Lower lobe of right lung (tissue), 2 donors: ENCODE measurements around the gene FARP2. TPM values are rescaled to one million over a fixed set of nuclear protein-coding genes. Genes with fewer than 3 reads are reported as not detected.

Source experiments
- ATAC-seq, 2 donors: fragments of 200-7000 bp; cut with Tn5 transposase; one replicate each; pipeline ENCODE4 v1.9.1; 2020 to 2022; ENCODE audit warnings: mild to moderate bottlenecking in 2 of 2, moderate library complexity in 2 of 2
- DNase-seq: peaks from one replicate; pipeline ENCODE4 v3.0.0-alpha.2; 2020
- H3K27ac ChIP-seq: fragments of 200-600 bp; one replicate; pipeline ENCODE4 v1.8.0; 2022
- H3K27me3 ChIP-seq: fragments of 200-600 bp; one replicate; pipeline ENCODE4 v1.8.0; 2022; ENCODE audit warnings: low read depth
- H3K36me3 ChIP-seq: fragments of 200-600 bp; one replicate; pipeline ENCODE4 v1.8.0; 2022; ENCODE audit warnings: mild to moderate bottlenecking
- H3K4me1 ChIP-seq: fragments of 200-600 bp; one replicate; pipeline ENCODE4 v1.8.0; 2022
- H3K4me3 ChIP-seq: fragments of 200-600 bp; one replicate; pipeline ENCODE4 v1.8.0; 2022; ENCODE audit warnings: mild to moderate bottlenecking
- H3K9me3 ChIP-seq: fragments of 200-600 bp; one replicate; pipeline ENCODE4 v1.8.0; 2022
- intact Hi-C: fragments of 100-400 bp; cut with DNase I; formaldehyde crosslinking; loops from one replicate; pipeline ENCODE4 v1.11.0; 2022
- total RNA-seq: library from RNA; stranded (reverse); fragmentation: NEBNext Ultra II Directional; extraction: Animal tissue kit (Norgen Biotek cat#: 25700); gene quantifications from one replicate; pipeline ENCODE4 v1.2.1, GENCODE V29; 2021
- TF ChIP-seq, protein P1 (sequence below): fragments of 200-600 bp; IDR thresholded peaks from one replicate; pipeline ENCODE4 v1.8.0; 2022; ENCODE audit warnings: antibody characterized with exemption, mild to moderate bottlenecking
- donor health status: DM: no; HTN: yes; CAD: no; lungs with severe emphysema.

The FARP2 gene
- total RNA-seq, 1 donor from 2014 or later = 42.4 TPM

DNA sequence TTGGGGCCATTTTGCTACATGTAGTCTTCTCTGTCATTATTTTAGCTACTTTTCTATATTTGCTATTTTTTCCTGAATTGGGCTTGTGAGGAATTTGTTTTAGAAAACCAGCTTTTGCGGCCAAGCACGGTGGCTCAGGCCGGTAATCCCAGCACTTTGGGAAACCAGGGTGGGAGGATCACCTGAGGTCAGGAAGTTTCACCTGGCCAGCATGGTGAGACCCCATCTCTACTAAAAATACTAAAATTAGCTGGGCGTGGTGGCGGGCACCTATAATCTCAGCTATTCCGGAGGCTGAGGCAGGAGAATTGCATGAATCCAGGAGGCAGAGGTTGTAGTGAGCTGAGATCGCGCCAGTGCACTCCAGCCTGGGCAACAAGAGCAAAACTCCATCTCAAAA is 35.7 kb upstream of the FARP2 start:
- DNase-seq (no peak), ATAC-seq (no peak)

DNA sequence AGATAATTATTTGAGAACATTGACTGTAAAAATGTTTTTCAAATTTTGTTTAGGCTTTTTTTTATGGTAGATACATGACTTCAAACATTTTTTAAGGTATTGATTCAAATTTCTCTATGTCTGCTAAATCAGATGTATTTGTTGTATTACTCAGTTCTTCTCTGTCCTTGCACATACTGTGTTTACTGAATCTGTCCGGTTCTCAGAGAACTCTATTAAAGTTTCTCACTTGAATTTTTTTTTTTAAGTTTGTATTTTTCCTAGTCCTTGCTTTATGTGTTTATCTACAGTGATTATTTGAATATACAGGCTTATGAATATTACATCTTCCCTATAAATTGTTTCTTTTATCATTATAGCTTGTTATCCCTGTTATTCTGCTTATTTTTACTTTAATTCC is 35.1 kb upstream of the FARP2 start:
- intact Hi-C loops = no loop called here
- no peak overlapping the region for H3K27ac ChIP-seq
- H3K27me3 ChIP-seq = no peaks in the 10 kb centered on the region
- H3K4me3 ChIP-seq = no peak overlapping the region
- H3K36me3 ChIP-seq = peaks cover 17% of the 10 kb centered on the region
- no peaks in the 10 kb centered on the region for H3K9me3 ChIP-seq
- peaks cover 80% of the 10 kb centered on the region for H3K4me1 ChIP-seq
- DNase-seq (no peak), ATAC-seq (no peak)
- TF ChIP-seq, protein P1, sequence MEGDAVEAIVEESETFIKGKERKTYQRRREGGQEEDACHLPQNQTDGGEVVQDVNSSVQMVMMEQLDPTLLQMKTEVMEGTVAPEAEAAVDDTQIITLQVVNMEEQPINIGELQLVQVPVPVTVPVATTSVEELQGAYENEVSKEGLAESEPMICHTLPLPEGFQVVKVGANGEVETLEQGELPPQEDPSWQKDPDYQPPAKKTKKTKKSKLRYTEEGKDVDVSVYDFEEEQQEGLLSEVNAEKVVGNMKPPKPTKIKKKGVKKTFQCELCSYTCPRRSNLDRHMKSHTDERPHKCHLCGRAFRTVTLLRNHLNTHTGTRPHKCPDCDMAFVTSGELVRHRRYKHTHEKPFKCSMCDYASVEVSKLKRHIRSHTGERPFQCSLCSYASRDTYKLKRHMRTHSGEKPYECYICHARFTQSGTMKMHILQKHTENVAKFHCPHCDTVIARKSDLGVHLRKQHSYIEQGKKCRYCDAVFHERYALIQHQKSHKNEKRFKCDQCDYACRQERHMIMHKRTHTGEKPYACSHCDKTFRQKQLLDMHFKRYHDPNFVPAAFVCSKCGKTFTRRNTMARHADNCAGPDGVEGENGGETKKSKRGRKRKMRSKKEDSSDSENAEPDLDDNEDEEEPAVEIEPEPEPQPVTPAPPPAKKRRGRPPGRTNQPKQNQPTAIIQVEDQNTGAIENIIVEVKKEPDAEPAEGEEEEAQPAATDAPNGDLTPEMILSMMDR = no peak

More for the DNA sequence above, 35.7 kb upstream of the FARP2 start:
- Histone ChIP-seq H3K4me3 (no peak overlapping the region), H3K27me3 (no peaks in the 10 kb centered on the region), H3K36me3 (peaks cover 10% of the 10 kb centered on the region), H3K27ac (no peak overlapping the region), H3K4me1 (peaks cover 78% of the 10 kb centered on the region), H3K9me3 (no peaks in the 10 kb centered on the region)
- intact Hi-C loops = no loop called here
- TF ChIP-seq, protein P1 = no peak

DNA sequence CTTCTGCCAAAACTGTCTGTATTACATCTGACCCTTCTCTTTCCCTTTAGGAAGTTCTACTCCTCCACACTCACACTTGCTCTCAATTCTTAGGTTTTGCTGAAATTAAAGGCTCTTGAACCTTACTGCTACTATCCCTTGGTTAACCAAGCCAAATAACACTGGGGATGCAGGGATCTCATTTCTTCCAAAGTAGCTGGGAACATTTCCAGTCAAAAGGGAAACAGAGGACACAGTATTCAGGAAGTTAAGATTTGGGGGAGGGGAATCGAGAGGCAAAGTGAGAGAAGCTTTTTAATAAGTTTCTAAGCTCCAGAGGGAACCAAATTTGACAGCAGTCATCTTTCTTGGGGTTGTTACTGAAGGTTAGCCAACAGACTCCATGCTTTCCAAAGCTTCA is 34.2 kb upstream of the FARP2 start:
- Histone ChIP-seq H3K4me3 (no peak overlapping the region), H3K36me3 (peaks cover 25% of the 10 kb centered on the region), H3K4me1 (peaks cover 77% of the 10 kb centered on the region), H3K27ac (no peak overlapping the region), H3K27me3 (no peaks in the 10 kb centered on the region), H3K9me3 (no peaks in the 10 kb centered on the region)
- DNase-seq (no peak), ATAC-seq (no peak)
- intact Hi-C loops = no loop called here
- TF ChIP-seq, protein P1 = no peak

DNA sequence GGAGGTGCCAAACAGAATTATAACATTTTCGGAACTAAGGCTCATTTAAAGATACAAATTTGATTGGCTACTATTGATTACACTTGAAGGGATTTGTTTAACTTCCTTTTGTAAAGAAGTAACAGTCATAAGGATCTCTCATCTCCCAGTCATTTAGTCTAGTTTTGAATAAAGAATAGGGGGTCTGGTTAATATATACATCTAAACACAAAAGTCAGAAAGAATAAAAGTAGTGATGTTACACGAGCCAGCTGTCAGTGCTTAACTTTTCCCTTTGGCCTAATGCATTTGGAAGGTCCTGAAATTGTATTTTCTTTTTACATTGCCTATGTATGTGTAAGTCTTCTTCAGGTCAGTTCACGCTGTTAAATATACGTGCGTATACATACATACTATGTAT is 32.3 kb upstream of the FARP2 start:
- no peak for DNase-seq
- Histone ChIP-seq H3K27me3 (no peaks in the 10 kb centered on the region), H3K4me1 (peaks cover 58% of the 10 kb centered on the region), H3K9me3 (no peaks in the 10 kb centered on the region), H3K36me3 (peaks cover 44% of the 10 kb centered on the region), H3K4me3 (no peak overlapping the region), H3K27ac (no peak overlapping the region)
- intact Hi-C loops = no loop called here
- ATAC-seq = no peak
- TF ChIP-seq, protein P1 = no peak

DNA sequence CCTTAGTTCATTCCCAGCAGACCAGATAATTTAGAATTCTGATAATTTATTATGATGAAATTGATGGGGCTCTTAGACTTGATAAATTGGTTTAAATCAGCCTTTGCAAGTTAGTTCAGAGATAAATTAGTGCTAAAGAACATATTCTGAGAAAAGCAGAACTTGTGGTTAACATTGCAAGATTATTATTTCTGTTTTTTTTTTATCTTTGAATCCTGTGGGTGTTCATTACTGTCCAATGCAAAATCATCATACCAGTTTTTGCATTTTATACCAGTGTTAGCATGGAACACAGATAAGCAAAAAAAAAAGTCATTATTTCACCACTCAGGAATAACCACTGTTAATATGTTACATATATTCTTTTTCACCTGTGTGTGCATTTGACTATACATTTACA is 31.3 kb upstream of the FARP2 start:
- intact Hi-C loops = no loop called here
- H3K4me1 ChIP-seq = peaks cover 48% of the 10 kb centered on the region
- DNase-seq (no peak), ATAC-seq (peak in 1 of 2 donors; percentile 39)
- no peak overlapping the region for H3K4me3 ChIP-seq
- H3K9me3 ChIP-seq = no peaks in the 10 kb centered on the region
- TF ChIP-seq, protein P1 = no peak
- no peaks in the 10 kb centered on the region for H3K27me3 ChIP-seq
- H3K27ac ChIP-seq = no peak overlapping the region
- H3K36me3 ChIP-seq = peaks cover 52% of the 10 kb centered on the region

DNA sequence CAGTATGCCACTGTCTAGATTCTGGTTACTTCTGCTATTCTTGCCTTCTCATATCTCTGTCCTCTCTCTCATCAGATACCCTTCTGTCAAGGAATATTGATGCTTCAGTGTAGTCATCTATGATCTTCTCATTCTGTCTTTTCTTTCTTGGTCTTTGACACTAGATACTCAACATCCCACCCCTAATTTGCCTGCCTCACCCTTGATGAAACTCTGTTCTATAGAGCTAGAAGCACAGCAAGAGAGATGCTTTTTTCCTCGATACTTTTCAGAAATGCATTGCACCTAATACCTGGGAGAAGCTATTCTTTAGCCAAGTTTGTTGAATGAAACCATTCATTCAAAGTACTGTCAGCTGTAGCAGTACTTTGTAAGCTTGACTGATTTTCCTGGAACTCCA is 30.8 kb upstream of the FARP2 start:
- no peaks in the 10 kb centered on the region for H3K9me3 ChIP-seq
- TF ChIP-seq, protein P1 = no peak
- H3K27me3 ChIP-seq = no peaks in the 10 kb centered on the region
- H3K4me1 ChIP-seq = peaks cover 43% of the 10 kb centered on the region
- no peak for DNase-seq
- no peak overlapping the region for H3K27ac ChIP-seq
- ATAC-seq = no peak
- no peak overlapping the region for H3K4me3 ChIP-seq
- H3K36me3 ChIP-seq = peaks cover 53% of the 10 kb centered on the region
- intact Hi-C loops = no loop called here
